ENCODE measurements around the gene EIF3F.

- TF ChIP-seq, protein P1, sequence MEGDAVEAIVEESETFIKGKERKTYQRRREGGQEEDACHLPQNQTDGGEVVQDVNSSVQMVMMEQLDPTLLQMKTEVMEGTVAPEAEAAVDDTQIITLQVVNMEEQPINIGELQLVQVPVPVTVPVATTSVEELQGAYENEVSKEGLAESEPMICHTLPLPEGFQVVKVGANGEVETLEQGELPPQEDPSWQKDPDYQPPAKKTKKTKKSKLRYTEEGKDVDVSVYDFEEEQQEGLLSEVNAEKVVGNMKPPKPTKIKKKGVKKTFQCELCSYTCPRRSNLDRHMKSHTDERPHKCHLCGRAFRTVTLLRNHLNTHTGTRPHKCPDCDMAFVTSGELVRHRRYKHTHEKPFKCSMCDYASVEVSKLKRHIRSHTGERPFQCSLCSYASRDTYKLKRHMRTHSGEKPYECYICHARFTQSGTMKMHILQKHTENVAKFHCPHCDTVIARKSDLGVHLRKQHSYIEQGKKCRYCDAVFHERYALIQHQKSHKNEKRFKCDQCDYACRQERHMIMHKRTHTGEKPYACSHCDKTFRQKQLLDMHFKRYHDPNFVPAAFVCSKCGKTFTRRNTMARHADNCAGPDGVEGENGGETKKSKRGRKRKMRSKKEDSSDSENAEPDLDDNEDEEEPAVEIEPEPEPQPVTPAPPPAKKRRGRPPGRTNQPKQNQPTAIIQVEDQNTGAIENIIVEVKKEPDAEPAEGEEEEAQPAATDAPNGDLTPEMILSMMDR (IDR thresholded peaks at IDR 0.05): no peak
- TF ChIP-seq ZFX (IDR thresholded peaks at IDR 0.05; ENCODE audit: borderline replicate concordance): no peak
Observed at GRCh38 chr11:8031248-8032115, 44.3 kb downstream of the EIF3F start.
